NCI-H1694 (cell line): Measurements from ENCODE around the gene SLC4A8.

ENCODE experiments used
- DNase-seq: peaks from one replicate; lab custom pipeline; 2025; lab: John Stamatoyannopoulos, UW

Gene SLC4A8

DNA sequence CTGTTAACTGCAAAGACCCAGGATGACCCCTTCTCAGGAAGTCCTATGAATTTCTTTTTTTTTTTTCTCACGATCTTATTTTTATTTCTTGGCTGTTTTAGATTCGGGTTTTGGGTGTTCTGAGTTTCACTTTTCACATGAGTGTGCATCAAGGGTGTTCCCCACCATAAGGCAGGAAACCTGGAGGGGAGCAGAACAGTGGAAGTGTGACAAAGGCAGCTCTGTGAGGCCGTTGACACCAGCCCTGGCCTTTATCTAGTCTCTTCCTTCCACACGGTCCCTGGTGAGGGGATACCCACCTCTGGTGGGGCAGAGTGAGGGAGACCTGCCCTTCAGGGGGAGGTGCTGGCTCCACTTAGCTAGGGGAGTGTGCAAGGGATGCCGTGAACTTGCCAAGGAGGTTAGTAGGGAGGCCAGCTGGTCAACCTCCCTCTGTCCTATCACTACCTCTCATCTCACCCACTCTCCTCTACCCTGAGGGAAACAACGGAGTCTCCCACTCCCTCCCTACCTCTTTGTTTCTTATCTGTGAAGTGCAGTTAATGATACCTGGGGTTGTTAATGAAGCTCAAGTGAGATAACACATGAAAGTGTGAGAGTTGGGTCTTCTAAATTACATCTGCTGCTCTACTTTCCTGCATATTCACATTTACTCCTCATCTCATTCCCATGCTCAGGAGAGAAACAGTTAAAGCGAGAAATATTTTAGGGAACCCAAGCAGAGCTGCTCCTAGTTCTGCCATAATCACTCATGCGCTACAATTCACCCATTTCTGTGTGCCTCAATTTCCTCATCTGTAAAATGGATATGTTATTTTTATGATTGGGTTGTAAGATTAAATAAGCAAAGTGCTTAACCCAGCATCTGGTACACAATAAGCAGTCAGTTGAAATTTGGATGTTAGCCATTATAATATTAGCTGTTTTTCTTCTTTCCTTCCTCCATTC is 29.1 kb upstream of the SLC4A8 start:
- DNase-seq, result no peak

DNA sequence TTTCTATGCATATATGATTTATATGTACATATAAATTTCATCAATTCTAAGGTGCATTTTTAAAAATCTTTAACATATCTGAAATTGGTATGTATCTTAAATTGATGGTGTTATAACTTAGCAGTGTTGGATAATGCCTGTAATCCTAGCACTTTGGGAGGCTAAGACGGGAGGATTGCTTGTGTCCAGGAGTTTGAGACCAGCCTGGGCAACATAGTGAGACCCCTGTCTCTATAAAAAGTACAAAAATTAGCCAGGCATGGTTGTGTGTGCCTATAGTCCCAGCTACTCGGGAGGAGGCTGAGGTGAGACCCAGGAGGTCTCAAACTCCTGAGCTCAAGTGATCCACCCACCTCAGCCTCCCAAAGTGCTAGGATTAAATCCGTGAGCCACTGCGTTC is 27.0 kb upstream of the SLC4A8 start:
- DNase-seq, result no peak

DNA sequence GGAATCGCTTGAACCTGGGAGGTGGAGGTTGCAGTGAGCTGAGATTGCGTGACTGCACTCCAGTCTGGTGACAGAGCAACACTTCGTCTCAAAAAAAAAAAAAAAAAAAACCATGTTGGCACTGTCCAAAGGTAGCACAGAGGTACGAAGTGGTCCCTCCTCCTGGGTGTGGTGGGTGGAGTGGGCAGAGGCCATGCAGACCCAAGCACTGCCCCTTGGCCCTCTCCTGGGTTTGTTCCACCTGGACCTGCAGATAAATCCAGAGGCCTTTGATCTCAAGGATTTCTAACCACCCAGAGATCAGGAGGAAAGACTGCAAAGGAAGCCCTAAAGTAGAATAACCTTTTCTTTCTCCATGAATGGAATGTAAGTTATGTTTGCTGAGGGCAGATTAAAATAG is 24.7 kb upstream of the SLC4A8 start:
- DNase-seq, result no peak

DNA sequence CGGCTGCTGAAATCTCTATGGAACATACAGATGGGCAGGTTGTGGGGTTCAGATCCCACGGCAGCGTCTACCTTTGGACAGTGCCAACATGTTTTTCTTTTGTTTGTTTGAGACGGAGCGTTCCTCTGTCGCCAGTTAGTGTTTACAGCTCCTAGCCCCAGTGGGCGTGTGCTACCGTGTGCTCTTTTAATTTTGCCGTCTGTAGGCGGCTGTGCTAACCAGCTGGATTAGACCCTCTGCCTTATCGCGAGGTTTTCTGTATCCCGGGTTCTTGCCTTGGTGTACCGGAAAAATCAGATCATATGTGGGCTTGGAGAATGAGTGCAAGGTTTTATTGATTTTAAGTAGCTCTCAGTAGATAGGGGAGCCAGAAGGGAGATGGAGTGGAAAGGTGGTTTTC is 23.6 kb upstream of the SLC4A8 start:
- DNase-seq, result no peak

DNA sequence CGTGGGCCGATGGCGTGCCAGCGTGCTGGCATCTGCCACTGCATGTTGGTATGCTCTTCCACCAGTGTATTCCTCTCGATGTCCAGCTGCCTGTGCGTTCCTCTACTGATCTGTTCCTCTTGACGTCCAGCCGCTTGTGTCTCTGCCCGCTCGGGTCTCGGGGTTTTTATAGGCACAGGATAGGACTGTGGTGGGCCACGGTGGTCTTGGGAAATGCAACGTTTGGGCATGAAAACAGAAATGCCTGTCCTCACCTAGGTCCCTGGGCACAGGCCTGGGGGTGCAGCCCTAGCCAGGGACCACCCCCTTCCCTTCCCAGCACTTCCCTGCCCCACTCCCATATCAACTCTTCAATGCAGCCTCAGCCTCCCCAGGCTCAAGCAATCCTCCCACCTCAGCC is 23.1 kb upstream of the SLC4A8 start:
- no peak for DNase-seq

DNA sequence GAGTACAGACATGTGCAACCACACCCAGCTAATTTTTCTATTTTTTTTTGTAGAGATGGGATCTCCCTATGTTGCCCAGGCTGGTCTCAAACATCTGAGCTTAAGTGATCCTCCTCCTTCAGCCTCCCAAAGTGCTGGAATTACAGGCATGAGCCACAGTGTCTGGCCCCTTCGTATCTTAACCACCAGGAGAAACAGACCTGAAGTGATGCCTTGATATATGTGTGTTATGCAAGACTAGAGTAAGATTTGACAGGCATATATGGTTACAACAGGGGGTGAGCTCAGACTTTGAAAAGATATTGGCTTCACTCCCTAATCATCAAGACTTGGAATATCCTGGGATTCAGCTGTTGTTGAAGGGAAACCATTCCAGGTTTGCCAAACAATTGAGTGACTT is 22.7 kb upstream of the SLC4A8 start:
- DNase-seq, result no peak

DNA sequence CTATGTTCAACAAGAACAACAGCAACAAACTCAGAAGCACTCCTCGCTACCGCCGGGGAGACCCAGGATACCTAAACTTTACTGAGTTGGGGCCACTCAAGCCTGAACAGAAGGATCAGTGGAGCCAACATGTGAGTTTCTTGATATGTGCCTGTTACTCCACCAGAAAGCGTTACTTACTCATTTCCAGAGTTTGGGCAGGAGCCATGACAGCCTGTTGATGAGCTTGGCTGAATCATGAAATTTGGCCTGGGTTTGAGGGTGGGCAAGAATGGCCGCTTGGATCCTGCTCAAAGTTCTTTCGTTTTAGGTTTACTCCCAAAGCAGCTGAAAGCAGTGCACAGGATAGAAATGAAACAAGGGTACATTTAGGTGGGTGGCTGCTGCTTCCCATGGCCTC is 21.5 kb upstream of the SLC4A8 start:
- no peak for DNase-seq

DNA sequence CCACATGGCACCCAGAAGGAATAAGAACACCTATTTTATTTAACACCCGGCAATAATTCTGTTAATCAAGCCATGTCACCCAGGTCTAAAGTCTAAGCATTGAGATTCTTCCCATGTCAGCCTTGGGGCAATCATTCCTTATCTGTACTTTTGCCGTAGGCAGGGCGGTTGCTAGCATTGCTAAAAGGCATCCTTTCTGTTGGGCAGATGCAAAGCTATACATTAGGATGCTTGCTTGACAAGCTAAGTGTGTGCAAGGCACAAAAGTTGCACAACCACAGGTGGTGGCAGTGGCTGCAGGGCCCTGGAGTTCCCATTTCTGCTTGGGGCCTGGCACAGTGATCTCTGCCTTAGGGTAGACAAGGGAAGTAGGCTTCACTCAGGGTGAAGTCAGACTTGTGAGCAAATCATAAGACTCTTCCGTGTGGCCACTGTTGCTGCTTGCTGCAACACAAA is 20.9 kb upstream of the SLC4A8 start:
- no peak for DNase-seq

DNA sequence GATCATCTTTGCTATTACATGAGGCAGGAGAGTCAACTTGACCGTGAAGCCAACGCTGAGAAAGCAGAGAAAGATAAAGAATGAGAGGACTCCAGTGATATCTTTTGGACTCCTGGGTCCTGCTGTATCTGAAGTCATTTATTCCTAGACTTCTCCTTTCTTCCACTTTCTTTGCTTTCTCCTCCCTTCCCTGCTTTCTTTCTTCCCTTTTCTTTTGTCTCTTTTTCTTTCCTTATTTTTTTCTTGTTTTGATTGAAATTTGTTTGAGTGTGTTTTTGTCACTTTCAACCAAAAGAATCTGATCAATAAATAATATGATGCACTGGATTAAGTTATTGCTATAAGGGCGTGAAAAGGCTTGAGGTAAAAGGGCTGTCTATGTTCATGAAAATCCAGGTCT is 20.0 kb upstream of the SLC4A8 start:
- no peak for DNase-seq

DNA sequence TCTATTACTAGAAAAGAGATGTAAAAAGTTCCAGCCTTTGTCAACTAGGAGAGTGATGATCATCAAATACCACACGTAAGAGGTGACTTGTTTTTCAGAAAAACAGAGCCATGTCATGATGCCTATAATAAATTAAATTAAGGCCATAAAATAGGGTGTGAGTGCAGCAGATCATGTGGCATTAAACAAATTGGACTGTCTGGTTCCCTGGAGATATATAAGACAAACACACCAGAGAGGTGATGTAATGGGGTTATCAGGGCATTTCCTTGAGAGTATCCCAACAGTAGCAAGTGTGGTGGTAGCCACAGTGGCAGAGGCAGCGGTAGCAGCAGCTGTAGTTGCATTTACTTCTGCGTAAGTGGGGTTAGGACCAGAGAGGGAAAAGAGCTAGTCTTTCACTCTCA is 18.8 kb upstream of the SLC4A8 start:
- no peak for DNase-seq

DNA sequence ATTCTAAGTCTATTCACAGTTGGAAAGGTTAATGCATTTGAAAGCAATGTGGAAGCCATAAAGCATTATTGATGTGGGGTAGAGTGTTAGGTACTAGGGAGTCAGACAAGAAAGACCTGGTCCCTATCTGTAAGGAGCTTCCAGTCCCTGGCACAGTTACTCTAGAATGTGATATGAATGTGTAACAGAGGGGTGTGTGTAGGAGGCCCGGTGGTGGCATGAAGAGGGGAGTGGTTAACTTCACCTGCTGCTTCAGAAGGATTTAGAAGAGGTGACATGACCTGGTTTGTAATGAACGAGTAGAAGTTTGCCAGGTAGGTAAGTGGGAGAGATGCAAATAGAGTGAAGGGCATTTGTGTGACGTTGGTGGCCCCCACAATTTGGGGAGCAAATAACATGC is 18.3 kb upstream of the SLC4A8 start:
- no peak for DNase-seq

DNA sequence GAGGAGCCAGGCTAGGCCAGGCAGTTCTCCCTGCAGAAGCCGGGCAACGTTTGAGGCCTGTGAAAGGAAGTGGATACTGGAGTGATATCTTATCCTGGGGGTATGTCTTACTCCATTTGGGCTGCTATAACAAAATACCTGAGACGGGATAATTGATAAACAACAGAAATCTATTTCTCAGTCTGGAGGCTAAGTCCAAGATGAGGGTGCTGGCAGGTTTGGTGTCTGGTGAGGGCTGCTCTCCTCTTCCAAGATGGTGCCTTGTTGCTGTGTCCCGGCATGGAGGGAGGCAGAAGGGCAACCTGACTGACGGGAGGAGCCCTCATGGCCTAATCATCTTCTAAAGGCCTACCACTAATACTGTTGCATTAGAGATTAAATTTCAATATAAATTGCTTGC is 17.8 kb upstream of the SLC4A8 start:
- DNase-seq, result no peak

DNA sequence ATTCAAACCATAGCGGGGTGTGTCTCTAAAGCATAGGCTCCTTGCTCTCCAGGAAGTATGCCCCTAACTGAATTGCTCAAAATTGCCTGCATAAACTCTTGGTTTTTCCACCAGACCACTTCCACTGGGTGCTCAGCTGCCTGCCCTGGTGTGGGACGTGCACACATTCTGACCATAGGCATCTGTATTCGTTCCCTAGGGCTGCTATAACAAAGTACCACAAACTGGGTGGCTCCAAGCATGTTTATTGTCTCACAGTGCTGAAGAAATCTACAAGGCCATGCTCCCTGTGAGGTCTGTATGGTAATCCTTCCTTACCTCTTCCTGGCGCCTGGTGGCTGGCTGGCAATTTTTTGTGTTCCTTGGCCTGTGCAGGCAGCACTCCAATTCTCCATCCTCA is 17.0 kb upstream of the SLC4A8 start:
- no peak for DNase-seq

DNA sequence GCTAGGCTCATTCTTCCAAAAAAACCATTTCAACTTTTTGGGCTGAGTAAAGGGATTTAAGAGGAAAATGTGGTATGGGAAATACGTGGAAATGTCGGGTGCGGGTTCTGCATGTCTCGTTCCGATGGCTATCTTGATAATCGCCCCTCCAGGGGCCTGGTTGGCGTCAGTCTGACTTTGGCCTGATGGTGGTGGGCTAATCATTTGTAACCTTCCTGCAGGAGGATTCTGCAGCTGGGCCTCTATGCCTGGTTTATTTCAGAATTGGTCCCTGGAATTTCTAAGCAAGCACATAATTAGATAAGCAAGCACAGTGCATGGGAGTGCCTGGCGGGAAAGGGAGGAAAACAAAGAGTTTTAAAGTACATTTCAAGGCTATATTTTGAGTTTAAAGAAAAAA is 14.8 kb upstream of the SLC4A8 start:
- no peak for DNase-seq

DNA sequence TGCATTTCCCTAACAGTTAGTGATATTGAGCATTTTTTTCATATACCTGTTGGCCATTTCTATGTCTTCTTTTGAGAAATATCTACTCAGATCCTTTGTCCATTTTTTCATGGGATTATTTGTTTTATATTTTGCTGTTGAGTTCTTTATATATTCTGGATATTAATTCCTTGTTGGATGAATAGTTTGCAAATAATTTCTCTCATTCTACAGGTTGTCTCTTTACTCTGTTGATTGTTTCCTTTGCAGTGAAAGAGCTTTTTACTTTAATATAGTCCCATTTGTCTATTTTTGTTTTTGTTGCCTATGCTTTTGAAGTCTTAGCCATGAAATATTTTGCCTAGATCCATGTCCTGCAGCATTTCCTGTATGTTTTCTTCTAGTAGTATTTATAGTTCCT is 11.5 kb upstream of the SLC4A8 start:
- no peak for DNase-seq

DNA sequence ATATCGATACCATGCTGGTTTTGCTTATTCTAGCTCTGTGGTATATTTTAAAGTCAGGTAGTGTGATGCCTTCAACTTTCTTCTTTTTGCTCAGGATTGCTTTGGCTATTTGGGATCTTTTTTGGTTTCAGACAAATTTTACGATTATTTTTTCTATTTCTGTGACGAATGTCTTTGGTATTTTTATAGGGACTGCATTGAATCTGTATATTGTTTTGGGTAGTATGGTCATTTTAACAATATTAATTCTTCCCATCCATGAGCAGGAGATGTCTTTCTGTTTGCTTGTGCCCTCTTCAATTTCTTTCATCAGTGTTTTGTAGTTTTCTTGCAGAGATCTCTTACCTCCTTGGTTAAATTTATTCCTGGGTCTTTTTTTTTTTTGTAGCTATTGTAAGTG is 10.8 kb upstream of the SLC4A8 start:
- no peak for DNase-seq

DNA sequence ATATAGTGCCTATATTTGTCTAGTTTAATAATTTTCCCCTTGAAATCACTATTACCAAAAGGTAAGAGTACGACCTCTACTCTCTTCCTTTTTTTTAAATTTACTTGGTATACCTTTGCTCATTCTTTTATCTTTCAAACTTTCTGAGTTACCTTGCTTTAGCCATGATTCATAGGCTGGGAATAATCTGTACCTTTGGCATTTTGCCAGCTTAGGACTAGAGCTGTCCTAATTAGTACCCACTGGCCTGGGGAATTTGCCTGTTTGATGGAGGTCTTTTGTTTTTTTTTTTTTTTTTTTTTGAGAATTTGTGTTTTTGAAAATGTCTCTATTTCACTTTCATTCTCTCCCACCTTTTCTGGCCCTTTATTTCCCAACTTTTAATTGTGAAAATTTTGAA is 8.7 kb upstream of the SLC4A8 start:
- DNase-seq, result no peak

DNA sequence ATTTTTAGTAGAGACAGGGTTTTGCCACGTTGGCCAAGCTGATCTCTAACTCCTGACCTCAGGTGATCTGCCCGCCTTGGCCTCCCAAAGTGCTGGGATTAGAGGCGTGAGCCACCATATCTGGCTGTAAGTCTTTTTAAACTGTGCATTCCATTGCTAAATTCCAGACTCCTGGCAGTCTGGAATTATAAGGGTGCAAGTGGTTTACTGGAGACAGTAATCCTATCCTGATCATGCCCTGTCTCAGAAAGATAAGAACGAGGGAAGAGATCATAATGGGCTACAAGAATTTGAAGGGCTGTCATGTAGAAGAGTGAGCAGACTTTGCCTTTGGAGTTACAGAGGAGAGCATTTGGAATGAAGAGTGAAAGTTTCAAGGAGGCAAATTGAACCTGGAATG is 6.8 kb upstream of the SLC4A8 start:
- DNase-seq, result no peak

DNA sequence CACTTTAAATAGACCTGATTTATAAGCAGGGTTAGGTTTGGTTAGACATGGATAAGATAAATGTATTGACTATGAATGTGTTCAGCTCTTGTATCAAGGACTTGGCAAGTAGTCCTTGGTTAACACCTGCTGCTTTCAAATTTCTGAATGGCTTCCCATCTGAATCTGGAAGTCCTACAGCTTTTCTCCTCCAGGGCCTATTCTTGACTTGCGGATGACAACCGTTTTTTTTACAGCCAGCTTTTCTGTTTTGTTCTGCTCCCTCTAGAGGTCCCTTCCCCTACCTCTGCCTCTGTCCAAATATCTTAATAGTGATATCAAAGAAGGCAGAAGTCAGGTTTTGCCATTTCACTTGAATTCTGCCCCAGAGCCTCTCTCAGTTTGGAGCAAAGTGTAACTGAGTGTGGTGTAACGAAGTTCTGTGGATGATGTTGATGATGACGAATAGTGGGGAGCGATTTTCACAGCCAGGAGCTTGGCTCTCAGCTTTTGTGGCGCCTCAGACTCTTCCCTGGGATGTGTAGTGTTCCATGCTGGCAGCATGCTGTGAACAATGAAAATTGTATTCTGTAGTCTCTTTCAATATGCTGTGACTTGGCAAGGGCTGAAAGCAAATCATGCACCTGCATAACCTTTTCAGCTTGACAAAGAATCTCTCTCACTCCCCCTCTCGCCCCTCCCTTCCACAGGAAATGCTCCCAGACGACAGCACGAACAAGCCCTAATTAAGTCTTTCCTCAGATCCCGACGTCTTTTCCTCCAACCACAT is 5.0 kb upstream of the SLC4A8 start:
- no peak for DNase-seq

DNA sequence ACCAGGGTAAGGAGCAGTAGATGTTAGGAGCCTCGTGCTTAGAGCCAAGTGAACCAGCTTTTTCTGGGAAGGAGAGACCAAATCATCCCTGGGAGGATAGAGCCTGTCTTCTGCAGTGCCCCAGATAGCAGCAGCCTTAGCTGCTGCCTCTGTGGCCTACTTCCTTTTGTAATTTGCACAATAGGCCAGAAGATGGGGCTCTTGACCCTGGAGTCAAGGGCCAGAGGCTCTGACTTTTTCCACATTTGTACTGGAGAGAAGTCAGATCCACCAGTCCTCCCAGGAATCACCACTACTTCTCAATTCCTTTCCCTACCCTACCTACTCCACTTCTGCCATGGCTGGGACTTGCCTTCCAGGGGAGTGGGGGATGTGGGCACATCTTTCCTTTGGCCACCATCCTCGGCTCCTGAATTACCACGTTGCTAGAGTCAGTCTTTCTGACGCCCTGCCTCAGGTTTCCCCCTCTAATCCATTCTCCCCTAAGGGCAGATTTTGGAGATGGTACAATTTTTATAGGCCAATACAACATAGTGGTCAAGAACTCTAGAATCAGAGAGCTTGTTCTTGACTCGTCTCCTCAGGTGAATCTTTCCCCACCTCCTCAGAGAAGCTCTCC is 3.3 kb upstream of the SLC4A8 start:
- DNase-seq, result peak; percentile 40

DNA sequence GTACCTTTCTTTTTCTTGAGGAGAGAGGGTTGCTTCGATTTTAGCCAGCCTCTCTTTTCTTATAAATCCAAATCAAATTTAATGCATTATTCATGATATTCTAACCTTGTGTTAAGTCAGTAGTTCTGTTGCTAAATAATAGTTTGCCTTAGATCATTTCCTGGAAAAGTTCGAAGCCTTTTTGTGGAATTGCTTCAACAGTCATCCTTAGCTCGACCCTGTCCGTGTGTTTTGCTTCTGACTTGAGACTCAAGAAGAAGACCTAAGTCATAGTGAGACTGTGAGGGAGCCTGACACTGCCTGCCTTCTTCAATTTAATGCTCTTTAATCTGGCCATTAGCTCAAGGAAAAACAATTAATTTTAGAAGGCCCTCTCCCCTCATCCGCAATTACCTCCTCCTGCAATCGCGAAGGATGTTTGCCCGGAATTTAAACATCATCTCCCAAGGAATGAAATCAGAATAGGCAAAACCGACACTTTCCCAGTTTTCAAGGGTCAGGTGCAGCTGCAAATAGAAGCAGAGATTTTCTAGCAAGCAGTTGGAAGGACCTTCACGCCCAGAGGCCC is 453 bp upstream of the SLC4A8 start:
- DNase-seq, result no peak

DNA sequence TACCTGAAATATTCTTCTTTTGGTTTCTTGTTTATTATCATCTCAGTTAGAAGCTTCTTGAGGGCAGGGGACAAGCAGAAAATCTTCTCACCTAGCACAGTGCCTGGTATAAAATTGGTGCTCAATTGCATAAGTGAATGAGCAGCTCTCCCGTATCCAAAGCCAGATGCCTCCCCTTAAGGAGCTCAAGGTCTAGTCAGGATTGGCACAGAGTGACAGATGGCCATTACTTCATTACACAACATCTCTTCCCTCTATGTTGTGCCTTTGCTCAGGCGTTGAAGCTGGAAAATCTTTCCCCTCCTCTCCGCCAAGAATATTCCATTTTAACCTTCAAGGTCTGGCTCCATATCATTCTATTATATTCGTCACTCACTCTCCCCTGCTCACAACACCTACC is 3.6 kb downstream of the SLC4A8 start:
- peak; percentile 14 for DNase-seq

DNA sequence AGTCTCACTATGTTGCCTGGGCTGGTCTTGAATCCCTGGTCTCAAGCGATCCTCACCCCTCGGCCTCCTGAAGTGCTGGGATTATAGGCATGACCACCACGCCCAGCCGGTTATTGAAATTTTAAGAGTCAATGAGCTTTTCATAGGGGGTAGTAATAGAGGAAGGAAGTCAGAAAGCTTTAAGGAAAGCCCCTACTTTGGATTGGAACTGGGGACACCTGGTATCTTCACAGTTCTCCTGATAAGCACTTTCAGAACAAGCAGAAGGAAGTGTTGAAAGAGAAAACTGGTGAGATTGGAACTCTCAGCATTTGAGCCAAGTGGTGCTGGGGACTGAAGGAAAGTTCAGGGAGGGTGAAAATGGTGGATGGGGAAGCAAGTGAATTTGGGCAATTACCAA is 5.1 kb downstream of the SLC4A8 start:
- DNase-seq, result no peak
